NB4 (cell line): ENCODE results near the gene LGALS3BP.

Experiments
- DNase-seq: peaks from one replicate; pipeline ENCODE4 v3.0.0; 2010; ENCODE audit warnings: low read depth
- H3K4me3 ChIP-seq: one replicate; pipeline ENCODE4 v1.5.1; 2011; ENCODE audit warnings: mild to moderate bottlenecking, low read depth, low read length, moderate library complexity
- MYC ChIP-seq: IDR thresholded peaks from 2 replicates; pipeline ENCODE4 v1.6.1; 2011; ENCODE audit warnings: low read depth, low read length
- POLR2A ChIP-seq: IDR thresholded peaks from 2 replicates; pipeline ENCODE4 v1.6.1; 2011; ENCODE audit warnings: mild to moderate bottlenecking; ENCODE audit not compliant: insufficient read length; ENCODE audit errors: extremely low read depth
- TF ChIP-seq, protein P1 (sequence below): IDR thresholded peaks from one replicate; pipeline ENCODE4 v1.5.1; 2012; ENCODE audit warnings: low read depth, low read length
- TF ChIP-seq, protein P2 (sequence below): IDR thresholded peaks from 2 replicates; pipeline ENCODE4 v1.6.1; 2011; ENCODE audit warnings: low read depth, low read length

Gene LGALS3BP

DNA sequence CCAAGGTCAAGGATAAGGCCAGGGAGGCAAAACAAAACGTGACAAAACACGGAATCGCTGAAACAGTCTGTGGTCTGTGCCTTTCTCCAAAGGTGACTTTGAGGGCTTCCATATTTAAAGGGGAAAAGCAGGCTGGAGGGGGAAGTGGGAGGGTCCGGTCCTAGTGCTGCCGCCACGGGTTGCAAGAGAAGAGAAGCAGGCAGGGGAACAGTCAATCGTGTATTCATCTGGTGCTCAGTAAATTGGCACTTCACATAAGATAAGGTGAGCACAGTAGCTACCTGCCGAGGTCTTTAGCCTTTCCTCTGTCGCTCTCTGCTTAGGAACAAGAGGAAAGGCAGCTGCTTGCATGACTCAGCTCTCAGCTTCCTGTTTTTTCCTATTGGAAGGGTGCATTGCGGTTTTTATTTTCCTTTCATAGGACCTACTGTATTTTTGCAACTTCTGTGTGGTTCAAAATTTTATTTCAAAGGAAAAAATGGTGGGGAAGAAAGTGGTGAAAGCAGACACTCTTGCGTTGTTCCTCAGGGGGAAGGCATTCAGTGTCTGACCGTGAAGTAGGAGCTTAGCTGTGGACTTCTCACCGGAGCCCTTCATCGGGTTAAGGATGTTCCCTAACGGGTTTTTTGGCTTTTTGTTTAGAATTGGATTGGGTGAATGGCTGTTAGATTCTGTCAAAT lies 7.1 kb upstream of the LGALS3BP start:
- peak; percentile 63 for DNase-seq
- TF ChIP-seq POLR2A = no peak
- TF ChIP-seq, protein P1, sequence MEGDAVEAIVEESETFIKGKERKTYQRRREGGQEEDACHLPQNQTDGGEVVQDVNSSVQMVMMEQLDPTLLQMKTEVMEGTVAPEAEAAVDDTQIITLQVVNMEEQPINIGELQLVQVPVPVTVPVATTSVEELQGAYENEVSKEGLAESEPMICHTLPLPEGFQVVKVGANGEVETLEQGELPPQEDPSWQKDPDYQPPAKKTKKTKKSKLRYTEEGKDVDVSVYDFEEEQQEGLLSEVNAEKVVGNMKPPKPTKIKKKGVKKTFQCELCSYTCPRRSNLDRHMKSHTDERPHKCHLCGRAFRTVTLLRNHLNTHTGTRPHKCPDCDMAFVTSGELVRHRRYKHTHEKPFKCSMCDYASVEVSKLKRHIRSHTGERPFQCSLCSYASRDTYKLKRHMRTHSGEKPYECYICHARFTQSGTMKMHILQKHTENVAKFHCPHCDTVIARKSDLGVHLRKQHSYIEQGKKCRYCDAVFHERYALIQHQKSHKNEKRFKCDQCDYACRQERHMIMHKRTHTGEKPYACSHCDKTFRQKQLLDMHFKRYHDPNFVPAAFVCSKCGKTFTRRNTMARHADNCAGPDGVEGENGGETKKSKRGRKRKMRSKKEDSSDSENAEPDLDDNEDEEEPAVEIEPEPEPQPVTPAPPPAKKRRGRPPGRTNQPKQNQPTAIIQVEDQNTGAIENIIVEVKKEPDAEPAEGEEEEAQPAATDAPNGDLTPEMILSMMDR = no peak
- no peak for TF ChIP-seq MYC
- TF ChIP-seq, protein P2, sequence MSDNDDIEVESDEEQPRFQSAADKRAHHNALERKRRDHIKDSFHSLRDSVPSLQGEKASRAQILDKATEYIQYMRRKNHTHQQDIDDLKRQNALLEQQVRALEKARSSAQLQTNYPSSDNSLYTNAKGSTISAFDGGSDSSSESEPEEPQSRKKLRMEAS = no peak
- H3K4me3 ChIP-seq = no peak overlapping the region

DNA sequence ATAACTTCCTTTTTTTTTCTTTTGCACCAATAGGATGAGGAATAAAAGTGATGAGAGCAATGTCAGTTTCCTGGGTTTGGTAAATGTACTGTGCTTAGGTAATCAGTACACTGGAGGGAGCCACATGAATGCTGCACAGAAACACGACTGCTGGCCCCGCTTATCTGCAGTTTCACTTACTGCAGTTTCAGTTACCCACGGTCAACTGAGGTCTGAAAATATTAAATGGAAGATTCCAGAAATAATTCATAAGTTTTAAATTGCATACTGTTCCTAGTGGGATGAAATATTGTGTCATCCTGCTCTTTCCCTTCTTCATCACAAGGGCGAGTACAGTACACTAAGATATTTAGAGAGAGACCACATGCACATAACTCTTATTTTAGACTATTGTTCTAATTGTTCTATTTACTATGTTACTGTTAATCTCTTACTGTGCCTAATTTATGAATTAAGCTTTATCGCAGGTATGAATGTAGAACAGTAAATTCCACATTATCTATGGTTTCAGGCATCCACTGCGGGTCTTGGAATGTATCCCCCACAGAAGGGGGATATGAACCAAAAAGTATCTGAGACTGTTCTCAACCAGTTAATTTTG lies 6.4 kb upstream of the LGALS3BP start:
- DNase-seq = peak; percentile 78
- H3K4me3 ChIP-seq = no peak overlapping the region
- TF ChIP-seq, protein P1 = peak; percentile 31
- no peak for TF ChIP-seq MYC

DNA sequence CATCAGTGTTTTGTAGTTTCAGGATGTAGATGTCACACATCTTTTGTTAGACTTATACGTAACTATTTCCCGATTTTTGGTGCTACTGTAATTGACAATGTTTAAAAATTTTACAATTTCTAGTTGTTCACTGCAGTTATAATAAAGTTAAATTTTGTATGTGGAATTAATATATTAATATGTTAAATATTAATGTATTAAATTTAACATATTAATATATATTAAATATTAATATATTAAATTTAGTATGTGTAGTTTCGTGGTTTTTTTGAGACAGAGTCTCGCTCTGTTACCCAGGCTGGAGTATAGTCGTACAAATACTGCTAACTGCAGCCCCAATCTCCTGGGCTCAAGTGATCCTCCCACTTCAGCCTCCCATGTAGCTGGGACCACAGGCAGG lies 5.7 kb upstream of the LGALS3BP start:
- no peak overlapping the region for H3K4me3 ChIP-seq
- no peak for TF ChIP-seq POLR2A
- TF ChIP-seq, protein P1 = no peak
- TF ChIP-seq, protein P2 = no peak
- no peak for TF ChIP-seq MYC
- no peak for DNase-seq

DNA sequence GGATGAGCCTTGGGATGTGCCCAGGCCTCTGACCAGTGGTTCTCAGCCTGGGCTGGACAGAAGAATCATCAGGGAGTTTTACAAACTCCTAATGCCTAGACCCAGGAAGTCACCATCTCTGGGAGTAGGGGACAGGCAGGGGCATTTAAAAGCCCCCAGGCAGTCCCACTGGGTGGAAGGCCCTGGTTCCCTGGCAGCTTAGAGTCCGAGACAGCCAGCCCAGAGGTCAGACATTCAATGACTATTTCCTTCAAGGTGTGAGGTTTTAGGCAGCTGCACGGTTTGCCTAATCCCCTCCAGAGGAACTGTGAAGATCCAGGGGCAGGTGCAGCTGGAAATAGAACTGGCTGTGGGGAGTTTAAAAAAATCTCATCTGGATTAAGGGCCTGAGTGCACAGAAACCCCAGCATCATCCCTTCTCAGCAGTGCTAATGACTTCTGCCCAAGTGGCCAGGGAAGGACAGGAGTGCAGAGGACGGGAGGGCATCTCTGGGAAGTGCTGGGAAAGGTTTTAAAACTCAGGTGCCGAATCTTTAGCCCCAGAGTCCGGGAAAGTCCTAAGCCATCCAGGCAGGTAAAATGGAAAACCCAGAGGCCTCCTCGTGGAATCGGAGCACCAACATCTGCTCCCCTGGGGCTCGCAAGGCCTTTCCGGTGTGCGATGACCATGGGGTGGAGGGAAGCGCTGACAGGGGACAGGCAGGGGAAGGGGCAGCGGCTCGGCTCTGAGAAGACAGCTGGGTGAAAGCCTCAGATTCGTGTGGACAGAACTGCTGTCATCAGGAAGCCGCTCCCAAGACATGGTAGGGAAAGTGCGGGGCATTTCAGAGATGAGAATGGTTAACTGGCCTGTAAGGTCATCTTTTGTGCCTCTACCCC lies 1.5 kb upstream of the LGALS3BP start:
- H3K4me3 ChIP-seq = no peak overlapping the region
- TF ChIP-seq POLR2A (no peak), MYC (no peak)
- TF ChIP-seq, protein P2 = no peak
- TF ChIP-seq, protein P1 = no peak
- no peak for DNase-seq

DNA sequence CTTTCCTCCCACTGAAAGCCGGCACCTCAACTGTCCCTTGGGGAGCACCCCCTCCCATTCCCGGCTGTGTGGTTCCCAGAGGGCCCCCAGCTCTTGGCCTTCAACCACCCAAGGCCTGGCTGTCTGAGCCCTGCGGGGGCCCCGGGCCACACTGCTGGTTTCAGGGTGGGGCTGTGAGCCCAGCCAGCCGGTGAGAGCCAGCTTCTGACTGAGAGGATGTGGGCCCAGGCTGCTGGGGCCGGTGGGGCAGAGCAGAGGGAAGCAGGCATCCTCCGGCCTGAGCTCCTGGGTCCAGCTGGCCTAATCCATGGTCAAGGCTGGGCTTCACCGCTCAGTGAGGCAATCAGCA lies 875 bp upstream of the LGALS3BP start:
- no peak overlapping the region for H3K4me3 ChIP-seq

More for the DNA sequence above, 875 bp upstream of the LGALS3BP start:
- TF ChIP-seq, protein P2 = no peak
- TF ChIP-seq POLR2A = no peak
- no peak for DNase-seq
